GM18909 (cell line): ENCODE results near the gene DEPP1.

Experiments
- ATAC-seq: cut with Tn5 transposase; IDR thresholded peaks from one replicate; pipeline ENCODE4 v1.9.1; 2021; ENCODE audit warnings: mild to moderate bottlenecking; ENCODE audit not compliant: unreplicated experiment, poor library complexity

DEPP1 gene

DNA sequence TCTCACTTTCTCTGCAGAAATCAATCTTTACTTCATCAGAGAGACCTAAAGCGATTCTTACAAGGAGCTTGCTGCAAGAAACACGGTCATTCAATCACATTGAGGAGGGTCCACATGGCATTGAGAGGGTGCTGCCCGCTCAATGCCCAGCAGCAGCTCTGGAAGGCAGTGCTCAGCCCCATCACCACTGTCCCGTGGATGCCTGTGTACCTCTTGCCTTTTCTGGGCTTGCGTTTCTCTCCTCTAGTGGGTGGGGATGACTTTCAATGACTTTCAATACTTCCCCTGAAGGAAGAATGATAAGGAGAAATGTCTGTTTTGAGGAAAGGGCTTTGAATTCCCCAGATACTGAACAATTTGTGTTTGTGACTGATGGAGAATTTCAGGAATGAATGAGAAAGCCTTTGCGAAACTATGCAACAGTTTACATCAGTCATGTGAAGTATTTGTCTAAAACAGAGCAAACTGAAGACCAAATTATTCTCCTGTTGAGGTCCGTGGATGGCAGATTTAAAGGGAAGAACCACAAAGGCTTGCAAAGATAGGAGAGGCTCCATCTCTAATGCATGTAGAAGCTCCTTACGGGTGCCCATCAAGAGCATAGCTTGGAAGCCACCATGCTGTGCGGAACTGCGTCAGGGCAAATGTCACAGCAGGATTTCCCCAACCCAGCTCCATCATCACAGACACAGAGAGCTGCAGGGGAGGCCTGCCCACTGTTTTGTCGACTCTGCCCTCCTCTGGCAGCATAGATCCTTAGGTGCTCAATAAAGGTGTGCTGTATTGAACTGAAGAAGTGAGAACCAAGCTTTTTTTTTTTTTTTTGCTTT lies 15.5 kb upstream of the DEPP1 start:
- no peak for ATAC-seq

DNA sequence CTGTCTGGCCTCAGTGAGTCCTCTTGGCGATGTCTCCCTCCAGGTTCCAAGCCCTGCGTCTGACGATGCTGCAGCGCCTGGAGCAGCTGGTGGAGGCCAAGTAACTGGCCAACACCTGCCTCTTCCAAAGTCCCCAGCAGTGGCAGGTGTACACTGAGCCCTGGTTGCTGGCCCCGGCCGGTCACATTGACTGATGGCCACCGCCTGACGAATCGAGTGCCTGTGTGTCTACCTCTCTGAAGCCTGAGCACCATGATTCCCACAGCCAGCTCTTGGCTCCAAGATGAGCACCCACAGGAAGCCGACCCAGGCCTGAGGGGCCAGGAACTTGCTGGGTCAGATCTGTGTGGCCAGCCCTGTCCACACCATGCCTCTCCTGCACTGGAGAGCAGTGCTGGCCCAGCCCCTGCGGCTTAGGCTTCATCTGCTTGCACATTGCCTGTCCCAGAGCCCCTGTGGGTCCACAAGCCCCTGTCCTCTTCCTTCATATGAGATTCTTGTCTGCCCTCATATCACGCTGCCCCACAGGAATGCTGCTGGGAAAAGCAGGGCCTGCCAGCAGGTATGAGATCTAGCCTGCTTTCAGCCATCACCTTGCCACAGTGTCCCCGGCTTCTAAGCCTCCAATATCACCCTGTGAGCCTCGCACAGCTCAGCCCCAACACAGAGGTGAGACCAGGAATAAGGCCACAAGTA lies 14.8 kb upstream of the DEPP1 start:
- ATAC-seq: no peak

DNA sequence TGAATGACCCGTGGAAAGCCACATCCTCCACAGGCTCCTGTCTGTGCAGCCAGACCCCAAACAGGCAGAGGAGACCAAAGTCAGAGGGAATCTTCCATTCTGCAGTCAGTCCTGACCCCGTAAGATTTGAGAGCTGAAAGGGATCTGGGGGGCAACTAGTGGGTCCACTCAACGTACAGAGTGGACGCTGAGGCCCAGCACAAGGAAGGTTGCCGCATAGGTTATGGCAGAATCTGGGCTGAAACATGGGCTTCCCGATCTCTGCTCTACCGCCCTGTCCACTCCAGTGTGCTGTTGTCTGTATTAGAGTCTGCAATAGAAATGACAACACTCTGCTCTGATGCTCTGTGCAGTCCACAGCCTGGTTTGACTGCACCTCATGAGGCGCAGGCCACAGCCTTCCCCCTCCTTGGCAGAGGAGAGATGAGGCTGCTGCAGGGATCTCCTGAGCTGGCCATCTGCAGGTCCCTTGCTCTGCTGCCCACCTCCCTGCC lies 14.2 kb upstream of the DEPP1 start:
- ATAC-seq: no peak

DNA sequence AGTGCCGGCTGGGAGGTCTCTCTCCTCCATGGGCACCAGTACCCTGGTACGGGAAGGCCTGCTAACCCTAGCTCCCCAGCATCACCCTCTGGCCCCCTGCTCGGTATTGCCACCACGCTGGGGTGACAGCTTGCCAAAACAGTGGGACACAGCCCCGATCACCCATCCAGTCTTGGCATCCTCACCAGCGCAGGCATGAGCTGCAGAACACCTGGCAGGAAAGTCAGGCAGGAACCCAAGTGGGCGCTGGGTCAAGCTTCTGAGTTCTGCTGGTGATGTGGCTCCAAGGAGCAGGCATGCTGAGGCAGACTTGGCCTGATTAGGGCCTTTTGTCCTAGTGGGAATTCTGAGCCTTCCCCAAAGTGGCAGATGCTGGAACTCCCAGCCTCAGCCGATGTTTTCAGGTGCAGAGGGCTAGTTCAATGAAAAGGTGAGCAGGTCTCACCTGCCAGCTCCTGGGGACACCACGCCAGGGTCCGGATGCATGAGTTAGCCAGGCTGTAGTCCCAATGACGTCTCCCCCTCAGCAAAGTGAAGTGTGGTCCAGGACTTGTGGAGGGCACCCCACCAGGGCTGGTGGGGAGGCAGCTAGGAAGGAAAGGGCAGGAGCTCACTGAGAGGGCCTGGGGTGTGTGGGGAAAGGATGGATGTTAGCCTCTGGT lies 13.6 kb upstream of the DEPP1 start:
- no peak for ATAC-seq

DNA sequence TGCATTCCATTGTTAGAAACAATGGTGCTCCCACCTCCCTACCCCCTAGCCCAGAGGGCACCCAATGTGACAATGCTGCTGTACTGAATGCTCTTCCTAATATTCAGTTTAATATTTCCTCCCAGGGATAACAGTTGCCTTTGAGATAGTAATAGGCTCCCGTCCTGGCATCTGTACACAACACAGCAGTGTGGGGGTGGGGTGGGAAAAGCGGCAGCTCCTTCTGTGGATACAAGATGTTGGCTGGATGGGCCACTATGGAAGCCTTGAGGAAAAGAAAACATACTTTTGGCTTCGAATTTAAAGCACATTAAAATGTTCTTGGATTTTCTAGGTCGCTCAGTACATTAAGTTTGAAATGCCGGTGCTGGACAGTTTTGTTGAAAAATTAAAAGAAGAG lies 13.0 kb upstream of the DEPP1 start:
- no peak for ATAC-seq

DNA sequence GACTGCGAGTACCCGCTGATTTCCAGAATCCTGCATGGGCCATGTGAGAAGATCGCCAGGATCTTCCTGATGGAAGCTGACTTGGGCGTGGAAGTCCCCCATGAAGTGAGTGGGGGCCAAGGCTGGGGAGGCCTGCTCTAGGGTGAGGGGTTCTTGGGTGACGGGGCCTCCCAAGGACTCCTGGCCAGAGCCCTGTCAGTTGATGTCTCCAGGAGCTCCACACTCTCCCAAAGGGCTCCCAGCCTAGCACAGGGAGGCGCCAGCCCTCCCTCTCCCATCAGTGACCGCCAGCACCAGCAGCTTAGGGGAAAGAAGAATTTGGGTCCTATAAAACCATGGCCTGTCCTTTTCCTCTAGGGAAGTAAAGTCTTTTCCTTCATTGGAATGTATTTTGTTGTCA lies 12.4 kb upstream of the DEPP1 start:
- no peak for ATAC-seq

DNA sequence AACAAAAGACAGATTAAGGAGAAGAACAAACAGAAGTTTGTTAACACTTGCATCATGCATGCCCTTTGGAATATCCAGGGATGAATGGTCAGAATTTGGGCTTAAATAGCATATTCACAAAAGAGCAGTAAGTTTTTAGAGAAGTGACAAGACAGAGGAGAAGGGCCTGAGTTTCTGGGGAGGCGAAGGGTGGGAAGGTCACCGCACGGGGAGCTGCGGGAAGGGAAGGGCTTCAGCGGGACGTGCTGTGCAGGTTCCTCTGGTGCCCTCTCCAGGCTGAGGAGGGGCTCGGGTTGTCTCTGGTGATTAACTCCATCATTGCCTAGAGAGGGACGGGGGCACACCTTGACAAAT lies 11.7 kb upstream of the DEPP1 start:
- ATAC-seq: no peak

DNA sequence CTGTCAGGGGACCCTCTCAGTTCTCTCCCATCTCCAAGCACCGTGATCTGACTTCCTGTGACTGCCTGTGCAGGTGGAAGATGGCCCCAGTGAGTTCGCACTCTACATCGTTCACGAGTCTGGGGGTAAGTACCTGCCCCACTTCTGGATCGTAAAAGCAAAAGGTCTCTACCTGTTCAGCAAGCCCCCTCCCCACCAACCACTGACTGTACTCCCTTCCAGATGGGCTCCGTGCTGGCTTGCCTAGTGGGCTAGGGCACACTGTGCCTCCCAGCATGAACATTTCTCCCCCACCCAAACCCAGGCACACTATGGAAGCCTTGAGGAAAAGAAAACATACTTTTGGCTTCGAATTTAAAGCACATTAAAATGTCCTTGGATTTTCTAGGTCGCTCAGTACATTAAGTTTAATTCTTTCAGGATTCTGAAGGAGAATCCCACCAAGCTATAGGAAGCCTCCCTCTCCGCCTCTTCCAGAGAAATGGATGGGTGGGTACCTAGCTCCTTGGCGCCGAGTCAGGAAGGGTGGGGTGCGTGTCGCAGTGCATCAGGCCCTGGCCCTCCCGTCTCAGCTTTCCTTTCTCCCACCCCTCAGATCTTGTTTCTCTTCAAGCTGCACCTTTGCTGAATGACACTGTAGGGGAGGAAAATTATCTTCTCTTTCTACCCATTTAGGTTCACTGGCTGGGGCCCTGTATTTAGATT lies 11.1 kb upstream of the DEPP1 start:
- ATAC-seq: no peak

DNA sequence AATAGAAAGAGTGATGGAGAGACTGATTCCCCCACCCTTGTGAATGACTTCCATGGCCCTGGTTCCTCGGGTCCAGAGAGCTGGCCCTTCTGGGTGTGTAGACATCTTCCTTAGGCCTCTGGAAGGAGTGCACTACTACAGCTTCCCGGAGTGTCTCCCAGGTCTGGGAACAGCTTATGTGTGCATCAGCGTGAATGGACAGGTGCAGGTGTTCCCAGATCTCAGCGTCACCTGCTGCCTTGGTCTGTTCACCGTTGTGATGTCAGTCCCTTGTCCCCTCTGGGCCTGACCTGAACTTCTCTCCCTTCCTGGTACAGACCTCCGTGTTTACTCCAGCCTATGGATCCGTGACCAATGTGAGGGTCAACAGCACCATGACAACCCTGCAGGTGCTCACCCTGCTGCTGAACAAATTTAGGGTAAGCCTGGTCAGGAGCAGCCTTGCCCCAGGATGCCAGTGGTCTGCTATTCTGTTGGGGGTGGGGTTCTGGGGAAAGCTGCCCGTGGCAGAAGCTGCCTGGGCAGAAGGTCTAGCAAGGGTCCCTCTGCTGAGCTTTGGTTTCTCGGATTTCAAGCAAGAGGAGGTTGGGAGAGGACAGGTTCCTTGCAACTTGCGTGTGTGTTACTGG lies 10.5 kb upstream of the DEPP1 start:
- ATAC-seq: no peak

DNA sequence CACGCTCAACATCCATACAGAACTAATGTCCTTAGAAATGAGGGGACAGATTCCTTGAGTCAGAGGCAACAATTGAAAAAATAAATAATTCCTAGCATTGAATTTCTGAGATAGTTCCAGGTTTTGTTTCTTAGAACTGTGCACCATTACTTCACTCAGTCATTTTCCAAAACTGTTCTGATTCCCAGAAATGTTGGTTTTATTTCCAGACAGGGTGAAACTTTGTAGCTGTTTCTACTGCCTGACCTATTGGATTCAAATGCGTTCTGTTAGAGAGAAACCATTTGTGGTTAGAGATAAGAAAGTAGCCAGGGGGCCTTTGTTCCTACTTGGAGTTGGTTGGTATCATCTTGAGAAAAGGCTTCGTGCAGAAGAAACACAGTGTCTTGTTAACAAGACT lies 8.1 kb upstream of the DEPP1 start:
- ATAC-seq: no peak

DNA sequence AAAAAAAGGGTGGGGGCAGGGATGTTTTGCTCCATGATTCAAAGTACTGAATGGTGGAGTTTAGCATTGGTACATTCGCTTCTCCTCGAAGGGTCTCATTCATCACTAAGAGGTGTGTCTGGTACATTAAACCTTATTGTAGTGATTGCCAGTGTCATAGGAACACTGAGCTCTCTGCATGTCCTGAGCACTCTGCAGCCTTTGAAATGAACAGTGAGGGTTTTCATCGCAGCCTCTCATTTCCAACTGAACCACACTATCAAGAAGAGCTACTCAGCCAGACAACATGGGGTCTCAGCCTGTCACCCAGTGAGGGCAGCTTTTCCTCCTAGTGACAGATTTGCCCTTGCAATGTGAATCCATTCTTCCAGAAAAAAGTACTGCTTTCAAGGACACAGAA lies 7.6 kb upstream of the DEPP1 start:
- ATAC-seq: no peak

DNA sequence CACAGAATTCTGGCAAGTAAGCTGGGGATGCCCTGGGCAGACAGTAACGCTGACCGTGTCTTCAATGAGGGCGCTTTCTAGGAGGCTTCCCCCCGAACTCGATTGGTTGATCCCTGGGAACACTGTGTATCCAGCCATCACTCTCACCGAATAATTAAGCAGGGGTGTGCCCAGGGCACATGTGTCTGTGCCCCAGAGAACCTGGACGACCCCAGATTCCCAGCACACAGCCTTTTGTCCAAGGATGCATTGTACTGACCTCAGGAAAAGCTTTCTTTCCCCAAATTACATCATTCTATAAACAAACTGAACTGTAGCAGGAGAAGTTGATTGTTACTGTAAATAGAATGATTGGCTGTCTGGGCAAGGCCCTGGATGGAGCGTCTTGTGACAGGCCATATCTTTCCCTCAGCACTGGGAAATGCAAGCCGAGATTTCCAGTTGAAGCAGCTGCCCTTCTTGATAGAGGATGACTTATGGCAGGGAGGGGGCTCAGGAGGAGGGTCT lies 6.6 kb upstream of the DEPP1 start:
- no peak for ATAC-seq

DNA sequence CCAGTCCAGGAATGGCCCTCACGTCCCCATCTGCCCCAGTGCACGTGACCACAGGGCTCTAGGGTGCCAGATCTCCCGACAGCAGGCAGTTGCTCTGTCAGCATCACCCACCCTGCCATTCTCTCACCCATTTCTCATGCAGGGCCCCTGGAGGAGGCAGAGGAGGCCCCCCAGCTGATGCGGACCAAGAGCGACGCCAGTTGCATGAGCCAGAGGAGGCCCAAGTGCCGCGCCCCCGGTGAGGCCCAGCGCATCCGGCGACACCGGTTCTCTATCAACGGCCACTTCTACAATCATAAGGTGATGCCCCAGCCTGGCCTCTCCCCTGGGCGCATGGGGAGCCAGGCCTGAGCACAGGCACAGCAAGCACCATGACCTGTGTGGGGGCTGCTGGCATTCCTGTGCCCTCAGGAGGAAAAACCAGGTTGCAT lies 6.1 kb upstream of the DEPP1 start:
- no peak for ATAC-seq

DNA sequence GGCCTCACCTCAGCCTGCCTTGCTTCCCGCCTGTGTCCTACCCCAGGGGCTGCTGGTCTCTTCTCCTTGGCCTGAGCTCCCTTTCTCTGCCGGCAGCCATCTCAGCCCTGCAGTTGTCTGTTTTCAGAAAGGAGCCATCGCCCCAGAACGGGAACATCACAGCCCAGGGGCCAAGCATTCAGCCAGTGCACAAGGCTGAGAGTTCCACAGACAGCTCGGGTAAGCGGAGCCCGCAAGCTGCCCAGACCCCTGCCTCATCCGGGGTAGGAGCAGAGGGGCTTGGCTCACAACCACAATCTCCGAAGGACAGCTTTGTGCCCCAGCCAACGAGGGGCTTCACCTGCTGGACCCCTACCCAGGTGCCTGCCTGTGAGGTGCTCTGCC lies 5.3 kb upstream of the DEPP1 start:
- ATAC-seq: no peak

DNA sequence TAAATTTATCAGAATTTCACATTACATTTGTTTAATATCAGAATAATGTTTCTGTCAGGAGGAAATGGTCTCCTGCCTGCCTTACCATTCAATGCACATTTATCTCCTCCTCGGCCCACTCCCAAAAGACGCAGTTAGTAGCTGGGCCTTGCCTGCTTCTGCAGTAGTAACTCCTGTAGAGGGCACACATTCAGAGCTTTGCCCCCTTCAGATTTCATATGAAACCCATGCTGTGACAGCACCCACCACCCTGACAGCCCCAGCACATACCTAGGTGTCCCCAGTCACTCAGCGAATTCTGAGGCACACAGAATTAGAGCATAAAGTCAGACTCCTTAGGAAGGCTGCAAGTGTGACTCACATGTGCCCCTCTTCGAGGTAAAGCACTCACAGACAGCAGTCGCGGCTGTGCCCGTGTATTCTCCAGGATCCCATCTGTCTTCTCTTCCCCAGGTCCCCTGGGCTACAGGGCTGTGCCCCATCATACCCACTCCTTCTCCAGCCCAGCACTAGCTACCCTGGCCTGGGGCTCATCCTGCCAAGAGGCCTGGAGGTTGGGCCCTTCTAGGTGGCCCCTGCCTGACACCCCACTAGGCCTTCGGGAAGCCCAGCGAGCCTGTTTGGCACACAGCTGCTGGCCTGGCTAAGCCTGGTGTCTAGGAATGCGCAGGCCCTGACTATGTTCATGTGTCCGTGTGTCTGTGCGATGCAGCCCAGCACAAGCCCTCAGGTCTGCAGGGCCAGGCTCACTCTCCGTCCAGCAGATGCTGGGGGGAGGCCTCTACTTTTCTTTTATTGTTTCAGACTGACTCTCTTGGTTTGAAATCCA lies 4.7 kb upstream of the DEPP1 start:
- no peak for ATAC-seq

DNA sequence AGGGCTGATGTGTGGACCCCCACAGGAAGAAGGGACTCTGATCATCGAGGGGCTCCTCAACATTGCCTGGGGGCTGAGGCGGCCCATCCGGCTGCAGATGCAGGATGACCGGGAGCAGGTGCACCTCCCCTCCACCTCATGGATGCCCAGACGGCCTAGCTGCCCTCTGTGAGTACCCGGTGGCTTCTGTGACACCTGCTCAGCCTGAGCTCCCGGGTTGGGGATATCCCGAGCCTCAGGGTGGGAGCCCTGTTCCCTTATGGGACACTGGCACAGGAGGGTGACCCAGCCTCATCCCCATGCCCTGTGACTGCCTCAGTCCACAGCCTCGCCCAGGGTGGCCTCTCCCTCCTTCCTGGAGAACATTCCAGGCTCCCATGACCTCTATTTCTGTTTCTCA lies 3.9 kb upstream of the DEPP1 start:
- ATAC-seq: no peak

DNA sequence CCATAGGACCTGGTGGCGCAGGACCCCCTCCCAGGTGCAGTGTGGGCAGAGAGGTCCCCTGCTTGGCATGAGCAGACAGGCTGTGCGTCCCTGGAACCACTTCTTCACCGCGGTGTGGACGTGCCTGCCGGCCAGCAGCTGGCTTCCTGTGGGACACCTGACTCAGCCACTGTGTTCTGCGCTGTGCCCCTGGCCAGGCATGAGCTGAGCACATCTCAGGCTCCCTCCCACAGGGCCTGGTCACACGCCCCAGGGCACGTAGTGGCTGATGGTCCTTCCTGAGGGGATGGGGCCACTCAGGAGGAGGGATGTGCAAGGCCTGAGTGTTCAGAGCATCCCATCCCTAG lies 3.5 kb upstream of the DEPP1 start:
- ATAC-seq: no peak

DNA sequence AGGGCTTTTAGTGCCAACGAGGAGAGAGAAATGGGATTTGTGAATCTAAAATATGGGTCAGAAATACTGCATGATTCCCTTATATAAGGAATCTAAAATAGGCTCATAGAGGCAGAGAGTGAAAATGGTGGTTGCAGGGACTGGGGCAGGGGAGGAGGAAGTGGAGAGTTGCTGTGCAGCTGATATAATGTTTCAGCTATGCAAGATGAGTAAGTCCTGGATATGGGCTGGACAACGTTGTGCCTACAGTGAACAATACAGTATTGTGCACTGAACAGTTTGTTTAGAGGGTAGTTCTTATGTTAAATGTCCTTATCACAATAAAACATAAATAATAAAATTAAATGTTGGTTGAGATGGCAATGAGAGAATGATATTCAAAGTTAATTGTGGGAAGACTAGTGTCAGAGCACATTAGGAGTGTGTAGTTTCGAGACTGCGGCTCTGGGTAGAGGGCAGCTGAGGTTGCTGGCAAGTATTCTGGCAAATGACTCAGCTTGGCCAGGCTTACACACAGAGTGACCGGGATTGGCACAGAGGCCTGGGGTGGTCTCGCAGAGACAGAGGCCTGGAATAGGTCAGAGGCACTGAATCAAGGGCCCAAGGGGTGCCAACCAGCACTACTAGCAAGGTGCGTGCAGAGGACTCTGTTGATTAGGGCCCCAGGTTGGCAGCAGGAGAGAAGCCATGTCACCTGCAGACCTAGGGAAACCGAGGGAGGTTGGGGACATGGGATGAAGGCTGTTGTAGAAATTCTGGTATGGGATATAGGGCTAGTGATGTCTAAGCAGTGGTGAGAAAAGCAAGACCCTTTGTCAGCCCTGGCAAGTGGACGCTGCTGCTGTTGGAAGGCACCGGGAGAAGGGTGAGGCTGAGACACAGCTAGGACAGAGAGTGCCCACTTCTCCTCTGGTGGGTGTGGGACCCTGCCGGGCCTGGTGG lies 2.8 kb upstream of the DEPP1 start:
- ATAC-seq: peak; percentile 56
